Muscle layer of colon (tissue), 2 donors: Measurements from ENCODE around the gene PRKAG3.

Experiments used
- H3K27ac ChIP-seq: one replicate; pipeline ENCODE4 v1.7.0; 2013; ENCODE audit warnings: low read depth, mild to moderate bottlenecking, low read length, moderate library complexity
- H3K27me3 ChIP-seq, 2 donors: one replicate each; pipeline ENCODE4 v1.7.0; 2013; ENCODE audit warnings: low read length in 2 of 2, mild to moderate bottlenecking in 2 of 2; ENCODE audit not compliant: insufficient read depth in 2 of 2, control insufficient read depth in 1 of 2
- H3K36me3 ChIP-seq: one replicate; pipeline ENCODE4 v1.7.0; 2013; ENCODE audit warnings: mild to moderate bottlenecking, low read length; ENCODE audit not compliant: insufficient read depth
- H3K4me1 ChIP-seq: one replicate; pipeline ENCODE4 v1.7.0; 2013; ENCODE audit warnings: mild to moderate bottlenecking, low read length; ENCODE audit not compliant: insufficient read depth
- H3K4me3 ChIP-seq, 2 donors: one replicate each; pipeline ENCODE4 v1.7.0; 2013; ENCODE audit warnings: low read length in 2 of 2, low read depth in 1 of 2, mild to moderate bottlenecking in 1 of 2, moderate library complexity in 1 of 2
- H3K9ac ChIP-seq: one replicate; pipeline ENCODE4 v1.7.0; 2013; ENCODE audit warnings: low read length
- H3K9me3 ChIP-seq: one replicate; pipeline ENCODE4 v1.7.0; 2013; ENCODE audit warnings: mild to moderate bottlenecking, low read length
- donor health status: abdominal sarcoma.
- donor health status: Adenocarcinoma of cecum.

The PRKAG3 gene

GRCh38 chr2:218873359-218874194, 42.0 kb upstream of the PRKAG3 start:
- no peak overlapping the region for H3K4me3 ChIP-seq
- peaks cover 36 to 79% of the 10 kb centered on the region in 2 donors for H3K27me3 ChIP-seq
- H3K9me3 ChIP-seq = no peaks in the 10 kb centered on the region
- no peaks in the 10 kb centered on the region for H3K4me1 ChIP-seq
- no peak overlapping the region for H3K27ac ChIP-seq
- no peak overlapping the region for H3K9ac ChIP-seq
- H3K36me3 ChIP-seq = no peaks in the 10 kb centered on the region

- H3K27me3 ChIP-seq = peaks cover 33 to 77% of the 10 kb centered on the region in 2 donors
- no peak overlapping the region for H3K4me3 ChIP-seq
- no peaks in the 10 kb centered on the region for H3K9me3 ChIP-seq
- H3K27ac ChIP-seq = no peak overlapping the region
- no peaks in the 10 kb centered on the region for H3K4me1 ChIP-seq
- no peak overlapping the region for H3K9ac ChIP-seq
- no peaks in the 10 kb centered on the region for H3K36me3 ChIP-seq
These were observed 41.2 kb upstream of the PRKAG3 start for GRCh38 chr2:218872645-218873358.

- no peak overlapping the region for H3K9ac ChIP-seq
- no peak overlapping the region for H3K27ac ChIP-seq
- no peaks in the 10 kb centered on the region for H3K9me3 ChIP-seq
- peak overlapping the region in 1 of 2 donors; percentile 21 for H3K4me3 ChIP-seq
- H3K27me3 ChIP-seq = peaks cover 25 to 76% of the 10 kb centered on the region in 2 donors
- no peaks in the 10 kb centered on the region for H3K36me3 ChIP-seq
- no peaks in the 10 kb centered on the region for H3K4me1 ChIP-seq
These were observed 40.0 kb upstream of the PRKAG3 start for GRCh38 chr2:218871345-218872302.

GRCh38 chr2:218870984-218871344, 39.4 kb upstream of the PRKAG3 start:
- no peak overlapping the region for H3K9ac ChIP-seq
- peak overlapping the region in 1 of 2 donors; percentile 21 for H3K4me3 ChIP-seq
- peaks cover 20 to 71% of the 10 kb centered on the region in 2 donors for H3K27me3 ChIP-seq
- H3K36me3 ChIP-seq = no peaks in the 10 kb centered on the region
- H3K4me1 ChIP-seq = no peaks in the 10 kb centered on the region
- no peak overlapping the region for H3K27ac ChIP-seq
- H3K9me3 ChIP-seq = no peaks in the 10 kb centered on the region

GRCh38 chr2:218869064-218869463, 37.5 kb upstream of the PRKAG3 start:
- peaks cover 13 to 70% of the 10 kb centered on the region in 2 donors for H3K27me3 ChIP-seq

GRCh38 chr2:218867900-218868299, 36.3 kb upstream of the PRKAG3 start:
- no peaks in the 10 kb centered on the region for H3K4me1 ChIP-seq
- no peak overlapping the region for H3K27ac ChIP-seq
- no peaks in the 10 kb centered on the region for H3K9me3 ChIP-seq
- H3K27me3 ChIP-seq = peaks cover 22 to 66% of the 10 kb centered on the region in 2 donors
- no peak overlapping the region for H3K4me3 ChIP-seq
- no peaks in the 10 kb centered on the region for H3K36me3 ChIP-seq
- no peak overlapping the region for H3K9ac ChIP-seq

More at GRCh38 chr2:218869064-218869463, 37.5 kb upstream of the PRKAG3 start:
- Histone ChIP-seq H3K4me1 (no peaks in the 10 kb centered on the region), H3K4me3 (no peak overlapping the region), H3K9ac (no peak overlapping the region), H3K36me3 (no peaks in the 10 kb centered on the region), H3K9me3 (no peaks in the 10 kb centered on the region), H3K27ac (no peak overlapping the region)

GRCh38 chr2:218865999-218866398, 34.4 kb upstream of the PRKAG3 start:
- Histone ChIP-seq H3K4me3 (no peak overlapping the region), H3K9me3 (no peaks in the 10 kb centered on the region), H3K4me1 (peaks cover 5% of the 10 kb centered on the region), H3K36me3 (no peaks in the 10 kb centered on the region), H3K9ac (no peak overlapping the region), H3K27ac (no peak overlapping the region), H3K27me3 (peaks cover 27 to 66% of the 10 kb centered on the region in 2 donors)

- Histone ChIP-seq H3K4me1 (peaks cover 9% of the 10 kb centered on the region), H3K9ac (no peak overlapping the region), H3K4me3 (no peak overlapping the region), H3K9me3 (no peaks in the 10 kb centered on the region), H3K27ac (no peak overlapping the region), H3K36me3 (no peaks in the 10 kb centered on the region), H3K27me3 (peaks cover 31 to 67% of the 10 kb centered on the region in 2 donors)
These were observed 33.8 kb upstream of the PRKAG3 start for GRCh38 chr2:218865396-218865795.

- H3K9ac ChIP-seq = no peak overlapping the region
- no peak overlapping the region for H3K4me3 ChIP-seq
- peaks cover 42 to 72% of the 10 kb centered on the region in 2 donors for H3K27me3 ChIP-seq
- peaks cover 14% of the 10 kb centered on the region for H3K4me1 ChIP-seq
- no peak overlapping the region for H3K27ac ChIP-seq
- H3K9me3 ChIP-seq = no peaks in the 10 kb centered on the region
- H3K36me3 ChIP-seq = no peaks in the 10 kb centered on the region
These were observed 31.5 kb upstream of the PRKAG3 start for GRCh38 chr2:218863021-218863520.

GRCh38 chr2:218861645-218862318, 30.2 kb upstream of the PRKAG3 start:
- no peak overlapping the region for H3K9ac ChIP-seq
- peaks cover 14% of the 10 kb centered on the region for H3K4me1 ChIP-seq
- no peak overlapping the region for H3K4me3 ChIP-seq
- no peaks in the 10 kb centered on the region for H3K9me3 ChIP-seq
- H3K36me3 ChIP-seq = no peaks in the 10 kb centered on the region
- H3K27ac ChIP-seq = no peak overlapping the region
- H3K27me3 ChIP-seq = peaks cover 50 to 71% of the 10 kb centered on the region in 2 donors
